Prostate gland (tissue), 2 donors: ENCODE data around the gene NRAP. TPM values are rescaled to one million over a fixed set of nuclear protein-coding genes. Genes with fewer than 3 reads are reported as not detected.

Experiments used
- DNase-seq: peaks from one replicate; pipeline ENCODE4 v3.0.0-alpha.2; 2019; ENCODE audit warnings: low spot score
- H3K27ac ChIP-seq, 2 donors: fragments of 200-600 bp; sonication (generic); 2 replicates each; pipeline ENCODE4 v1.5.1; 2017 to 2019
- H3K27me3 ChIP-seq: fragments of 200-600 bp; sonication (generic); replicated peaks from 2 replicates; pipeline ENCODE4 v1.5.1; 2019; ENCODE audit not compliant: insufficient read depth
- H3K36me3 ChIP-seq, 2 donors: fragments of 200-600 bp; sonication (generic); 1 replicate in 1 of 2; 2 replicates in 1 of 2; pipeline versions ENCODE4 v1.5.1 to v1.8.1; 2017 to 2019
- H3K4me1 ChIP-seq: fragments of 200-600 bp; sonication (generic); replicated peaks from 2 replicates; pipeline ENCODE4 v1.5.1; 2019
- H3K4me3 ChIP-seq, 2 donors: fragments of 200-600 bp; sonication (generic); 2 replicates each; pipeline ENCODE4 v1.5.1; 2017 to 2019
- H3K9me3 ChIP-seq: fragments of 200-600 bp; sonication (generic); 2 replicates; pipeline ENCODE4 v1.5.1; 2017
- POLR2A ChIP-seq: fragments of 450-650 bp; IDR thresholded peaks from one replicate; pipeline ENCODE4 v1.6.1; 2016; ENCODE audit warnings: antibody characterized with exemption, mild to moderate bottlenecking
- POLR2AphosphoS5 ChIP-seq: sonication (generic); formaldehyde crosslinking; IDR thresholded peaks from one replicate; pipeline ENCODE4 v1.6.1; 2017; ENCODE audit warnings: antibody characterized with exemption
- WGBS: methylation state at CpG from one replicate; pipeline ENCODE4 v1.1.5; 2018; 5-methylcytosine and 5-hydroxymethylcytosine counted together
- intact Hi-C: fragments of 100-400 bp; cut with DNase I; formaldehyde crosslinking; loops from one replicate; pipeline ENCODE4 v1.14.2; 2022
- total RNA-seq, 2 donors: library from RNA; depleted of rRNA; stranded (reverse); fragments of >200 nt; gene quantifications; one replicate each; pipeline ENCODE4 v1.1.0, GENCODE V29; 2016
- TF ChIP-seq, protein P1 (sequence below), 4 experiments: fragments of 200-600 bp in 2 of 4; fragments of 450-650 bp in 2 of 4; sonication (generic) in 2 of 4; IDR thresholded peaks; 1 replicate in 3 of 4; 2 replicates in 1 of 4; pipeline ENCODE4 v1.5.1; 2016 to 2019; ENCODE audit warnings: antibody characterized with exemption in 4 of 4, mild to moderate bottlenecking in 2 of 4, moderate library complexity in 2 of 4

Gene NRAP
- total RNA-seq, 2 donors from 2014 or later = 0.85 to 11.2 TPM

DNA sequence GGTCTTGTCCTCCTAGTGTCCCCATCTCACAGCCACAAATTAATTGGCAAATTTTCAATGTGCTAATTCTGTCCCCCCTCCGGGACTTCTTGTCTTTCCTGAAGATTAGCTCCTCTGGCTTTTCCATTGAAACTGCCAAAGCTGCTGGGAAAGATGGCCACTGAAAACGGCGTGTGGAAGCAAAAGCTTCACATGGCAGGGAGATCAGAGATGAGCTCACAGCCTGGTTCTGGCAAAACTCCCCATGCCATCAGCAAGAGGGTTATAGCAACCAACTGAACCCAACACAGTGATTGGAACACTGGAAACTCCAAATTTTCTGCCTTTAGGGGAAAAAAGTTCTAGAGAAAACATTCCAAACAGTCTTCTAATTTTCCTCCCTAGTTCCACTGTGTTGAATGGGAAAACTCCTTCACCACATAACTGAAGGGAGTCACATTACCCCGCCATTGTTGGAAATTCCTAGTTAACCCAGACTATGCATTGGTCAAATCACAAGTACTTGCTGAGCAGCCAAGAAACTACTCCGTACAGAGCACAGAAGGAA, 37.0 kb downstream of the NRAP start:
- Histone ChIP-seq H3K27me3 (no peaks in the 10 kb centered on the region), H3K4me3 (no peak overlapping the region), H3K36me3 (no peaks in the 10 kb centered on the region), H3K9me3 (no peaks in the 10 kb centered on the region), H3K4me1 (no peaks in the 10 kb centered on the region), H3K27ac (no peak overlapping the region)
- 61% methylated on average over 5 of the region's 5 CpGs for WGBS
- intact Hi-C loops = no loop called here
- no peak for TF ChIP-seq POLR2AphosphoS5
- no peak for TF ChIP-seq POLR2A
- TF ChIP-seq, protein P1, sequence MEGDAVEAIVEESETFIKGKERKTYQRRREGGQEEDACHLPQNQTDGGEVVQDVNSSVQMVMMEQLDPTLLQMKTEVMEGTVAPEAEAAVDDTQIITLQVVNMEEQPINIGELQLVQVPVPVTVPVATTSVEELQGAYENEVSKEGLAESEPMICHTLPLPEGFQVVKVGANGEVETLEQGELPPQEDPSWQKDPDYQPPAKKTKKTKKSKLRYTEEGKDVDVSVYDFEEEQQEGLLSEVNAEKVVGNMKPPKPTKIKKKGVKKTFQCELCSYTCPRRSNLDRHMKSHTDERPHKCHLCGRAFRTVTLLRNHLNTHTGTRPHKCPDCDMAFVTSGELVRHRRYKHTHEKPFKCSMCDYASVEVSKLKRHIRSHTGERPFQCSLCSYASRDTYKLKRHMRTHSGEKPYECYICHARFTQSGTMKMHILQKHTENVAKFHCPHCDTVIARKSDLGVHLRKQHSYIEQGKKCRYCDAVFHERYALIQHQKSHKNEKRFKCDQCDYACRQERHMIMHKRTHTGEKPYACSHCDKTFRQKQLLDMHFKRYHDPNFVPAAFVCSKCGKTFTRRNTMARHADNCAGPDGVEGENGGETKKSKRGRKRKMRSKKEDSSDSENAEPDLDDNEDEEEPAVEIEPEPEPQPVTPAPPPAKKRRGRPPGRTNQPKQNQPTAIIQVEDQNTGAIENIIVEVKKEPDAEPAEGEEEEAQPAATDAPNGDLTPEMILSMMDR (IDR thresholded peaks at IDR 0.05) = no peak
- no peak for DNase-seq

DNA sequence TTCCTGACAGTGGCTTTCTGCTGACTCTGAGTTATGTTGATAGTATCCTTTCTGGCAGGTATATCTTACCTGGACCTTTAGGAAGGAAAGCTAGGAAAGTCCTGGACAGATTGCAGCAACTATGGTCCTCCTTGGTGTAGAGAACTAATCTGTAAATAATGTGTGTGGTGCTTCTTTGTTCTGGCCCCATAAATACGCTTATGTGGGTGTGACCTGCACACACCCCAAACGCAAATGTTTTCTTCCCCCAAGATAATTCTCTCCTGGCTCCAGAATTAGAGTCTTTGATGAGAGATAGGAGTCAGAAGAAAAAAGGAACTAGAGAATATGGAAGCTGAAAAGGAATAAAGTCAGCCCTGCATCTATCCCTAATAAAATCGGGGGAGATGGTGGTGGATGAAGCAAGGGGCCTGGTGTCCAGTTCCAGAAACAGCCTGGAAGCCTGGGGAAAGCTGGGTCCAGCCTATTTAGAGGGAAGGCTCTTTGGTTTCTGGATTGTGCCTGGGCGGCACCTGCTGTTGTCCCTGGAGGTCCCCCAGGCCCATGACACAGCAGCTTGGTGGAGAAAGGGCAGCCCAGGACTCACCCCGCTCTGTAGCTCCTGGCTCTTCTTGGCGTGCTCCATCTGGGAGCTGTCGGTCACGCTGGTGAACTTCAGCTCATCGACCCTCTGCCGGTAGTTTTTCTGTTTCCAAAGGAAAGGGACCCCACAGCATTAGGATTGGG, 38.2 kb downstream of the NRAP start:
- H3K27ac ChIP-seq = no peak overlapping the region
- intact Hi-C loops = no loop called here
- 80% methylated on average over 10 of the region's 10 CpGs for WGBS
- H3K36me3 ChIP-seq = no peaks in the 10 kb centered on the region
- no peaks in the 10 kb centered on the region for H3K27me3 ChIP-seq
- H3K4me3 ChIP-seq = no peak overlapping the region
- H3K9me3 ChIP-seq = no peaks in the 10 kb centered on the region
- TF ChIP-seq, protein P1 (IDR thresholded peaks at IDR 0.05) = no peak
- no peak for DNase-seq
- no peaks in the 10 kb centered on the region for H3K4me1 ChIP-seq

GRCh38 chr10:113622831-113623230, 41.0 kb downstream of the NRAP start:
- no peak for DNase-seq
- H3K4me3 ChIP-seq = no peak overlapping the region
- WGBS = 77% methylated on average over 4 of the region's 4 CpGs
- no peak overlapping the region for H3K27ac ChIP-seq
- no peaks in the 10 kb centered on the region for H3K9me3 ChIP-seq
- no peaks in the 10 kb centered on the region for H3K36me3 ChIP-seq
- no peaks in the 10 kb centered on the region for H3K27me3 ChIP-seq
- no peaks in the 10 kb centered on the region for H3K4me1 ChIP-seq
- intact Hi-C loops = no loop called here
- TF ChIP-seq POLR2AphosphoS5 = no peak
- TF ChIP-seq, protein P1 (IDR thresholded peaks at IDR 0.05) = no peak
- no peak for TF ChIP-seq POLR2A

DNA sequence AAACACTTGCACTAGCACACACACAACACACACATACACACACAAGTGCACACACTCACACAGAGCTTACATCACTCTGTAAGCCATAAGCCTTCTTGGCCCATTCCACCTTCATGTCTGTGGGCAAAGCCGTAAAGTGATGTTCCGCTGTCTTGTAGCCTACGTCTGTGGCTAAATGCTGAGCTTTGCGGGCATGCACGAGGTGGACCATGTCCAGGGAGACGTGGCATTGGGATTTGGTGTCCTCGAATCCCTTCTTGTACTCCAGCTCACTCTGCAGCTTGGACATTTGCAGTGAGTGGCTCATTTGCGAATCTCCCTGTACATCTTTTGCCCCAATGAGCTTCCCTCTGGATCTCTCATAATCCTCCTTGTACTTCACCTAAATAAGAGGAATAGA, 42.0 kb downstream of the NRAP start:
- H3K36me3 ChIP-seq = no peaks in the 10 kb centered on the region
- intact Hi-C loops = no loop called here
- no peaks in the 10 kb centered on the region for H3K27me3 ChIP-seq
- WGBS = 88% methylated on average over 8 of the region's 8 CpGs
- H3K27ac ChIP-seq = no peak overlapping the region
- H3K4me3 ChIP-seq = no peak overlapping the region
- DNase-seq = no peak
- no peak for TF ChIP-seq POLR2A
- TF ChIP-seq POLR2AphosphoS5 = no peak
- H3K9me3 ChIP-seq = no peaks in the 10 kb centered on the region
- no peaks in the 10 kb centered on the region for H3K4me1 ChIP-seq

GRCh38 chr10:113620936-113621335, 42.9 kb downstream of the NRAP start:
- TF ChIP-seq POLR2AphosphoS5 (no peak), POLR2A (no peak)
- TF ChIP-seq, protein P1 (IDR thresholded peaks at IDR 0.05) = no peak
- Histone ChIP-seq H3K27ac (no peak overlapping the region), H3K9me3 (no peaks in the 10 kb centered on the region), H3K4me1 (no peaks in the 10 kb centered on the region), H3K4me3 (no peak overlapping the region), H3K36me3 (no peaks in the 10 kb centered on the region), H3K27me3 (no peaks in the 10 kb centered on the region)
- DNase-seq = no peak
- intact Hi-C loops = no loop called here
- 90% methylated on average over 9 of the region's 9 CpGs for WGBS
